ENCODE data around the gene PDE6C. TPM values are rescaled to one million over a fixed set of nuclear protein-coding genes. Genes with fewer than 3 reads are reported as not detected.
A peak's percentile ranks its signal among the peaks of the same experiment; 100 is the strongest.

Gene PDE6C
- total RNA-seq (not detected), polyA plus RNA-seq (not detected)

- no peak within 1 kb of the TSS for H3K4me3 ChIP-seq (ENCODE audit: low read length)
- Mint-ChIP-seq H3K9me3 (peaks cover 0 to 7% (median 2%) of the 10 kb centered on the region in 5 donors), H3K4me3 (no peak within 1 kb of the TSS), H3K4me1 (no peaks in the 10 kb centered on the region), H3K27ac (no peak within 1 kb of the TSS), H3K36me3 (no peaks in the 10 kb centered on the region), H3K27me3 (peaks cover 11 to 13% of the 10 kb centered on the region in 2 donors)
- CTCF ChIA-PET: no interaction called here
- POLR2A ChIA-PET: no interaction called here
- H3K36me3 ChIP-seq (ENCODE audit: insufficient read depth, low read length): no peaks in the 10 kb centered on the region
- DNase-seq: no peak
- no peaks in the 10 kb centered on the region for H3K27me3 ChIP-seq (ENCODE audit: insufficient read depth, low read length, poor library complexity, severe bottlenecking)
- no peaks in the 10 kb centered on the region for H3K9me3 ChIP-seq (ENCODE audit: low read length)
- no peak within 1 kb of the TSS for H3K27ac ChIP-seq (ENCODE audit: low read depth, low read length)
- no peaks in the 10 kb centered on the region for H3K4me1 ChIP-seq (ENCODE audit: insufficient read depth, low read length)
Measured at GRCh38 chr10:93612311-93612710, at the start of gene PDE6C. Gene PDE6C (plus strand): TSS chr10:93612537. CDS start chr10:93612726, 189 bp downstream.

GRCh38 chr10:93565446-93565845, 46.9 kb upstream of the PDE6C start:
- ChIA-PET CTCF (no interaction called here), POLR2A (no interaction called here)
- no peaks in the 10 kb centered on the region for H3K9me3 ChIP-seq (ENCODE audit: low read length)
- H3K27me3 ChIP-seq (ENCODE audit: insufficient read depth, low read length, poor library complexity, severe bottlenecking): no peaks in the 10 kb centered on the region
- H3K4me3 Mint-ChIP-seq: no peak overlapping the region
- peaks cover 0 to 2% (median 0%) of the 10 kb centered on the region in 3 donors for H3K4me1 Mint-ChIP-seq
- H3K27me3 Mint-ChIP-seq: peaks cover 11 to 61% of the 10 kb centered on the region in 2 donors
- no peak overlapping the region for H3K27ac ChIP-seq (ENCODE audit: low read depth, low read length)
- H3K9me3 Mint-ChIP-seq: no peaks in the 10 kb centered on the region
- no peaks in the 10 kb centered on the region for H3K36me3 Mint-ChIP-seq
- no peaks in the 10 kb centered on the region for H3K4me1 ChIP-seq (ENCODE audit: insufficient read depth, low read length)
- no peaks in the 10 kb centered on the region for H3K36me3 ChIP-seq (ENCODE audit: insufficient read depth, low read length)
- H3K27ac Mint-ChIP-seq: no peak overlapping the region
- H3K4me3 ChIP-seq (ENCODE audit: low read length): no peak overlapping the region
- no peak for DNase-seq

GRCh38 chr10:93566435-93567276, 45.7 kb upstream of the PDE6C start, which contains the start of gene FFAR4:
Gene FFAR4 (plus strand): TSS chr10:93566665. CDS start chr10:93566721, 56 bp downstream.
- H3K27ac Mint-ChIP-seq: no peak within 1 kb of the TSS
- no peaks in the 10 kb centered on the region for H3K9me3 Mint-ChIP-seq
- Histone ChIP-seq H3K27me3 (ENCODE audit: insufficient read depth, low read length, poor library complexity, severe bottlenecking) (no peaks in the 10 kb centered on the region), H3K36me3 (ENCODE audit: insufficient read depth, low read length) (no peaks in the 10 kb centered on the region), H3K4me1 (ENCODE audit: insufficient read depth, low read length) (no peaks in the 10 kb centered on the region), H3K27ac (ENCODE audit: low read depth, low read length) (no peak within 1 kb of the TSS), H3K9me3 (ENCODE audit: low read length) (no peaks in the 10 kb centered on the region), H3K4me3 (ENCODE audit: low read length) (no peak within 1 kb of the TSS)
- ChIA-PET CTCF (no interaction called here), POLR2A (no interaction called here)
- H3K4me3 Mint-ChIP-seq: no peak within 1 kb of the TSS
- DNase-seq: no peak
- H3K4me1 Mint-ChIP-seq: peaks cover 0 to 2% (median 0%) of the 10 kb centered on the region in 3 donors
- no peaks in the 10 kb centered on the region for H3K36me3 Mint-ChIP-seq
- peaks cover 15 to 62% of the 10 kb centered on the region in 2 donors for H3K27me3 Mint-ChIP-seq

- H3K36me3 ChIP-seq (ENCODE audit: insufficient read depth, low read length): no peaks in the 10 kb centered on the region
- ChIA-PET POLR2A (no interaction called here), CTCF (no interaction called here)
- no peaks in the 10 kb centered on the region for H3K9me3 ChIP-seq (ENCODE audit: low read length)
- H3K27me3 ChIP-seq (ENCODE audit: insufficient read depth, low read length, poor library complexity, severe bottlenecking): no peaks in the 10 kb centered on the region
- H3K4me1 ChIP-seq (ENCODE audit: insufficient read depth, low read length): no peaks in the 10 kb centered on the region
- peaks cover 0 to 2% (median 0%) of the 10 kb centered on the region in 3 donors for H3K4me1 Mint-ChIP-seq
- H3K9me3 Mint-ChIP-seq: no peaks in the 10 kb centered on the region
- H3K36me3 Mint-ChIP-seq: no peaks in the 10 kb centered on the region
- no peak overlapping the region for H3K27ac Mint-ChIP-seq
- no peak overlapping the region for H3K4me3 Mint-ChIP-seq
- H3K27me3 Mint-ChIP-seq: peaks cover 22 to 70% of the 10 kb centered on the region in 2 donors
- no peak overlapping the region for H3K27ac ChIP-seq (ENCODE audit: low read depth, low read length)
- no peak for DNase-seq
- H3K4me3 ChIP-seq (ENCODE audit: low read length): no peak overlapping the region
Measured at GRCh38 chr10:93567277-93568104, 44.8 kb upstream of the PDE6C start.

GRCh38 chr10:93568105-93568390, 44.3 kb upstream of the PDE6C start:
- H3K4me1 Mint-ChIP-seq: peaks cover under 1 to 4% (median under 1%) of the 10 kb centered on the region in 3 donors
- H3K36me3 ChIP-seq (ENCODE audit: insufficient read depth, low read length): no peaks in the 10 kb centered on the region
- H3K9me3 ChIP-seq (ENCODE audit: low read length): no peaks in the 10 kb centered on the region
- H3K4me1 ChIP-seq (ENCODE audit: insufficient read depth, low read length): no peaks in the 10 kb centered on the region
- H3K27ac ChIP-seq (ENCODE audit: low read depth, low read length): no peak overlapping the region
- ChIA-PET POLR2A (no interaction called here), CTCF (no interaction called here)
- H3K9me3 Mint-ChIP-seq: no peaks in the 10 kb centered on the region
- no peaks in the 10 kb centered on the region for H3K36me3 Mint-ChIP-seq
- no peak for DNase-seq
- no peak overlapping the region for H3K4me3 Mint-ChIP-seq
- H3K4me3 ChIP-seq (ENCODE audit: low read length): no peak overlapping the region
- peaks cover 20 to 72% of the 10 kb centered on the region in 2 donors for H3K27me3 Mint-ChIP-seq
- H3K27ac Mint-ChIP-seq: no peak overlapping the region
- H3K27me3 ChIP-seq (ENCODE audit: insufficient read depth, low read length, poor library complexity, severe bottlenecking): no peaks in the 10 kb centered on the region

- H3K27me3 ChIP-seq (ENCODE audit: insufficient read depth, low read length, poor library complexity, severe bottlenecking): no peaks in the 10 kb centered on the region
- Mint-ChIP-seq H3K9me3 (no peaks in the 10 kb centered on the region), H3K36me3 (no peaks in the 10 kb centered on the region), H3K27me3 (peaks cover 20 to 63% of the 10 kb centered on the region in 2 donors), H3K27ac (peak overlapping the region in 1 of 8 donors; percentile 7), H3K4me1 (peaks cover 7 to 9% (median 8%) of the 10 kb centered on the region in 3 donors), H3K4me3 (no peak overlapping the region)
- no peaks in the 10 kb centered on the region for H3K36me3 ChIP-seq (ENCODE audit: insufficient read depth, low read length)
- no peak overlapping the region for H3K4me3 ChIP-seq (ENCODE audit: low read length)
- H3K4me1 ChIP-seq (ENCODE audit: insufficient read depth, low read length): no peaks in the 10 kb centered on the region
- DNase-seq: no peak
- H3K9me3 ChIP-seq (ENCODE audit: low read length): no peaks in the 10 kb centered on the region
- ChIA-PET POLR2A (no interaction called here), CTCF (no interaction called here)
- H3K27ac ChIP-seq (ENCODE audit: low read depth, low read length): no peak overlapping the region
Measured at GRCh38 chr10:93570383-93570782, 42.0 kb upstream of the PDE6C start.

- no peak overlapping the region for H3K27ac Mint-ChIP-seq
- H3K36me3 Mint-ChIP-seq: no peaks in the 10 kb centered on the region
- ChIA-PET CTCF (no interaction called here), POLR2A (no interaction called here)
- peaks cover 7 to 8% (median 7%) of the 10 kb centered on the region in 3 donors for H3K4me1 Mint-ChIP-seq
- no peaks in the 10 kb centered on the region for H3K27me3 ChIP-seq (ENCODE audit: insufficient read depth, low read length, poor library complexity, severe bottlenecking)
- H3K27ac ChIP-seq (ENCODE audit: low read depth, low read length): no peak overlapping the region
- no peaks in the 10 kb centered on the region for H3K4me1 ChIP-seq (ENCODE audit: insufficient read depth, low read length)
- no peaks in the 10 kb centered on the region for H3K9me3 Mint-ChIP-seq
- DNase-seq: no peak
- no peaks in the 10 kb centered on the region for H3K9me3 ChIP-seq (ENCODE audit: low read length)
- H3K27me3 Mint-ChIP-seq: peaks cover 23 to 48% of the 10 kb centered on the region in 2 donors
- no peak overlapping the region for H3K4me3 ChIP-seq (ENCODE audit: low read length)
- no peaks in the 10 kb centered on the region for H3K36me3 ChIP-seq (ENCODE audit: insufficient read depth, low read length)
- H3K4me3 Mint-ChIP-seq: no peak overlapping the region
Measured at GRCh38 chr10:93572606-93573005, 39.7 kb upstream of the PDE6C start.
